Activated naive CD4-positive, alpha-beta T cell treated with anti-CD3 and anti-CD28 coated beads, Interleukin-2, amount 50 U/mL, for 72 hours (primary cell): ENCODE results near the gene COCH. TPM values are rescaled to one million over a fixed set of nuclear protein-coding genes. Genes with fewer than 3 reads are reported as not detected.

Experiments used
- total RNA-seq, 2 donors: library from RNA; stranded (reverse); gene quantifications; one replicate each; pipeline ENCODE4 v1.2.3, GENCODE V29; 2022

COCH gene
- total RNA-seq, 2 donors from 2014 or later = 0.57 to 1.4 TPM

Other genes starting within 250 kb of the COCH start
- 1 to 10 TPM; 2.8 to 4.0 TPM for gene AP4S1, start 151.1 kb downstream of the COCH start, total RNA-seq
- 10 to 100 TPM; 22.5 to 25.9 TPM for gene STRN3, start 151.8 kb downstream of the COCH start, total RNA-seq